Rectal smooth muscle tissue (tissue), 1 donor: Measurements from ENCODE around the gene ZFR.
"Not testable (repeated sequence)": the region's sequence is repeated elsewhere in the genome, so short reads cannot be mapped to it uniquely, and the experiment has no call there.

Experiments
- H3K27ac ChIP-seq: one replicate; pipeline ENCODE4 v1.7.0; 2013; ENCODE audit warnings: low read depth, low read length, inconsistent platforms
- H3K27me3 ChIP-seq: one replicate; pipeline ENCODE4 v1.7.0; 2013; ENCODE audit warnings: low read length; ENCODE audit not compliant: control insufficient read depth, insufficient read depth
- H3K36me3 ChIP-seq: one replicate; pipeline ENCODE4 v1.7.0; 2013; ENCODE audit warnings: low read length; ENCODE audit not compliant: control insufficient read depth, insufficient read depth
- H3K4me1 ChIP-seq: one replicate; pipeline ENCODE4 v1.7.0; 2013; ENCODE audit warnings: low read length; ENCODE audit not compliant: control insufficient read depth, insufficient read depth
- H3K4me3 ChIP-seq: one replicate; pipeline ENCODE4 v1.7.0; 2013; ENCODE audit warnings: low read length
- H3K9ac ChIP-seq: one replicate; pipeline ENCODE4 v1.7.0; 2013; ENCODE audit warnings: low read length

Gene ZFR

GRCh38 chr5:32445831-32446614 lies 1.5 kb upstream of the ZFR start:
- Histone ChIP-seq H3K9ac (no peak overlapping the region), H3K4me1 (peaks cover 9% of the 10 kb centered on the region), H3K27me3 (no peaks in the 10 kb centered on the region), H3K36me3 (no peaks in the 10 kb centered on the region), H3K27ac (no peak overlapping the region), H3K4me3 (no peak overlapping the region)

- no peaks in the 10 kb centered on the region for H3K36me3 ChIP-seq
- H3K9ac ChIP-seq: no peak overlapping the region
- peak overlapping the region; percentile 83 for H3K4me3 ChIP-seq
- no peak overlapping the region for H3K27ac ChIP-seq
- peaks cover 9% of the 10 kb centered on the region for H3K4me1 ChIP-seq
- H3K27me3 ChIP-seq: no peaks in the 10 kb centered on the region
Measured at GRCh38 chr5:32445287-32445758, 783 bp upstream of the ZFR start.

GRCh38 chr5:32443541-32444430 lies 754 bp downstream of the ZFR start:
- H3K27me3 ChIP-seq: no peaks in the 10 kb centered on the region
- H3K4me3 ChIP-seq: peak overlapping the region; percentile 84
- peak overlapping the region; percentile 94 for H3K27ac ChIP-seq
- H3K36me3 ChIP-seq: no peaks in the 10 kb centered on the region
- H3K4me1 ChIP-seq: peaks cover 12% of the 10 kb centered on the region
- H3K9ac ChIP-seq: peak overlapping the region; percentile 86

GRCh38 chr5:32443145-32443540 lies 1.4 kb downstream of the ZFR start:
- Histone ChIP-seq H3K27ac (peak overlapping the region; percentile 94), H3K27me3 (no peaks in the 10 kb centered on the region), H3K4me3 (peak overlapping the region; percentile 84), H3K9ac (no peak overlapping the region), H3K36me3 (no peaks in the 10 kb centered on the region), H3K4me1 (peaks cover 12% of the 10 kb centered on the region)

- Histone ChIP-seq H3K9ac (no peak overlapping the region), H3K27ac (no peak overlapping the region), H3K36me3 (no peaks in the 10 kb centered on the region), H3K4me1 (peaks cover 12% of the 10 kb centered on the region), H3K4me3 (no peak overlapping the region), H3K27me3 (no peaks in the 10 kb centered on the region)
Measured at GRCh38 chr5:32439086-32439642, 5.4 kb downstream of the ZFR start.

- Histone ChIP-seq H3K9ac (no peak overlapping the region), H3K27me3 (no peaks in the 10 kb centered on the region), H3K4me1 (peaks cover 3% of the 10 kb centered on the region), H3K4me3 (no peak overlapping the region), H3K36me3 (no peaks in the 10 kb centered on the region), H3K27ac (no peak overlapping the region)
Measured at GRCh38 chr5:32436553-32437242, 7.8 kb downstream of the ZFR start.

- Histone ChIP-seq H3K4me3 (no peak overlapping the region), H3K4me1 (peaks cover 3% of the 10 kb centered on the region), H3K9ac (no peak overlapping the region), H3K36me3 (no peaks in the 10 kb centered on the region), H3K27ac (no peak overlapping the region), H3K27me3 (no peaks in the 10 kb centered on the region)
Measured at GRCh38 chr5:32435383-32435782, 9.2 kb downstream of the ZFR start.

GRCh38 chr5:32434221-32434620 lies 10.3 kb downstream of the ZFR start:
- H3K36me3 ChIP-seq: no peaks in the 10 kb centered on the region
- H3K4me1 ChIP-seq: peaks cover 3% of the 10 kb centered on the region
- no peaks in the 10 kb centered on the region for H3K27me3 ChIP-seq
- H3K9ac ChIP-seq: no peak overlapping the region
- H3K4me3 ChIP-seq: no peak overlapping the region
- H3K27ac ChIP-seq: no peak overlapping the region

- Histone ChIP-seq H3K27me3 (no peaks in the 10 kb centered on the region), H3K36me3 (peaks cover 3% of the 10 kb centered on the region), H3K9ac (no peak overlapping the region), H3K4me1 (no peaks in the 10 kb centered on the region), H3K27ac (no peak overlapping the region), H3K4me3 (no peak overlapping the region)
Measured at GRCh38 chr5:32432633-32433032, 11.9 kb downstream of the ZFR start.

- not testable (repeated sequence) for H3K4me3 ChIP-seq, H3K9ac ChIP-seq, H3K27me3 ChIP-seq, H3K4me1 ChIP-seq, H3K27ac ChIP-seq, H3K36me3 ChIP-seq
Measured at GRCh38 chr5:32430825-32431224, 13.7 kb downstream of the ZFR start.

GRCh38 chr5:32428426-32428825 lies 16.1 kb downstream of the ZFR start:
- Histone ChIP-seq H3K4me3 (no peak overlapping the region), H3K9ac (no peak overlapping the region), H3K36me3 (peaks cover 3% of the 10 kb centered on the region), H3K4me1 (no peaks in the 10 kb centered on the region), H3K27ac (no peak overlapping the region), H3K27me3 (no peaks in the 10 kb centered on the region)
